ENCODE data around the gene FHOD1. TPM values are rescaled to one million over a fixed set of nuclear protein-coding genes. Genes with fewer than 3 reads are reported as not detected.

Gene FHOD1
- total RNA-seq, 1 experiment from 2014 or later: 58.2 TPM

- DNase-seq: no peak
- Histone ChIP-seq H3K4me1 (replicated peaks; ENCODE audit: insufficient read depth) (peaks cover 16% of the 10 kb centered on the region), H3K4me2 (no peak overlapping the region), H3K27me3 (ENCODE audit: insufficient read depth, low read depth) (no peaks in the 10 kb centered on the region), H3K9me3 (ENCODE audit: insufficient read depth, low read depth) (no peaks in the 10 kb centered on the region), H3K27ac (no peak overlapping the region), H2AFZ (no peak overlapping the region), H3K79me2 (ENCODE audit: low read depth) (no peaks in the 10 kb centered on the region), H3K4me3 (no peak overlapping the region), H3F3A (ENCODE audit: insufficient read depth, low read depth) (peaks cover 12% of the 10 kb centered on the region; the same call in 1 of the 2 replicates), H3K9me2 (ENCODE audit: insufficient read depth) (no peaks in the 10 kb centered on the region), H3K36me3 (ENCODE audit: low read depth) (no peaks in the 10 kb centered on the region), H4K20me1 (ENCODE audit: insufficient read depth) (no peaks in the 10 kb centered on the region)
- BruUV-seq (replicated peaks): no TSS peak
- intact Hi-C loops (cut with micrococcal nuclease; ENCODE audit: unreplicated experiment): no loop called here
- ChIA-PET POLR2A (ENCODE audit: unreplicated experiment) (no interaction called here), CTCF (interaction anchor here (2.2 kb wide), 1 partner anchor 26 kb away, joined by 16 read pairs; no protein-coding TSS in a partner anchor)
- no peak for TF ChIP-seq EZH2 (IDR thresholded peaks at IDR 0.05; ENCODE audit: low read depth)
- TF ChIP-seq CTCF (conservative IDR thresholded peaks at IDR 0.05): no peak
Observed at GRCh38 chr16:67286441-67287235, 39.4 kb upstream of the FHOD1 start.

- H3K36me3 ChIP-seq (ENCODE audit: low read depth): no peaks in the 10 kb centered on the region
- no peaks in the 10 kb centered on the region for H4K20me1 ChIP-seq (ENCODE audit: insufficient read depth)
- CTCF ChIA-PET: interaction anchor here (0.6 to 2.2 kb wide), 9 partner anchors 11 to 267 kb away, joined by 3 to 16 read pairs (median 5); partner anchors contain the start of gene HSD11B2
- H3K27ac ChIP-seq: no peak overlapping the region
- no peaks in the 10 kb centered on the region for H3K79me2 ChIP-seq (ENCODE audit: low read depth)
- peaks cover 11% of the 10 kb centered on the region; the same call in 1 of the 2 replicates for H3K4me1 ChIP-seq (replicated peaks; ENCODE audit: insufficient read depth)
- peaks cover 12% of the 10 kb centered on the region; the same call in 1 of the 2 replicates for H3F3A ChIP-seq (ENCODE audit: insufficient read depth, low read depth)
- H3K4me3 ChIP-seq: no peak overlapping the region
- POLR2A ChIA-PET (ENCODE audit: unreplicated experiment): interaction anchor here (0.5 to 0.7 kb wide), 4 partner anchors 17 to 203 kb away, joined by 3 read pairs; partner anchors contain the start of gene ZDHHC1
- no peaks in the 10 kb centered on the region for H3K9me3 ChIP-seq (ENCODE audit: insufficient read depth, low read depth)
- H2AFZ ChIP-seq: no peak overlapping the region
- no peaks in the 10 kb centered on the region for H3K9me2 ChIP-seq (ENCODE audit: insufficient read depth)
- H3K27me3 ChIP-seq (ENCODE audit: insufficient read depth, low read depth): no peaks in the 10 kb centered on the region
- 0 out of 2 replicates have a peak overlapping the region, but pooled peaks have one; percentile 17 for H3K4me2 ChIP-seq
- intact Hi-C loops (cut with micrococcal nuclease; ENCODE audit: unreplicated experiment): no loop called here
- DNase-seq: peak; percentile 75 to 93
- no peak for TF ChIP-seq EZH2 (IDR thresholded peaks at IDR 0.05; ENCODE audit: low read depth)
- peak; percentile 67; the same call in 1 of the 2 replicates for TF ChIP-seq CTCF (conservative IDR thresholded peaks at IDR 0.05)
- BruUV-seq (replicated peaks): no TSS peak
Observed at GRCh38 chr16:67284699-67285646, 37.7 kb upstream of the FHOD1 start.

All from PC-9 (cell line).